Frontal cortex (tissue), 4 donors: ENCODE results near the gene LRRC61. TPM values are rescaled to one million over a fixed set of nuclear protein-coding genes. Genes with fewer than 3 reads are reported as not detected.
"Not testable (repeated sequence)": the region's sequence is repeated elsewhere in the genome, so short reads cannot be mapped to it uniquely, and the experiment has no call there.

Source experiments
- DNase-seq, 2 donors: peaks; one replicate each; pipeline ENCODE4 v3.0.0; 2012; ENCODE audit warnings: low spot score in 2 of 2
- FAIRE-seq: peaks from 2 replicates; lab custom pipeline; 2012; peaks lifted over from hg19 to GRCh38; lab: Jason Lieb, UNC
- total RNA-seq: library from RNA; depleted of rRNA; stranded (reverse); fragments of >200 nt; gene quantifications from one replicate; pipeline ENCODE4 v1.2.3, GENCODE V29; 2014
- donor health status: control.
- donor health status: control.
- donor health status: control.

LRRC61 gene
- total RNA-seq, 1 donor from 2014 or later: 13.5 TPM

DNA sequence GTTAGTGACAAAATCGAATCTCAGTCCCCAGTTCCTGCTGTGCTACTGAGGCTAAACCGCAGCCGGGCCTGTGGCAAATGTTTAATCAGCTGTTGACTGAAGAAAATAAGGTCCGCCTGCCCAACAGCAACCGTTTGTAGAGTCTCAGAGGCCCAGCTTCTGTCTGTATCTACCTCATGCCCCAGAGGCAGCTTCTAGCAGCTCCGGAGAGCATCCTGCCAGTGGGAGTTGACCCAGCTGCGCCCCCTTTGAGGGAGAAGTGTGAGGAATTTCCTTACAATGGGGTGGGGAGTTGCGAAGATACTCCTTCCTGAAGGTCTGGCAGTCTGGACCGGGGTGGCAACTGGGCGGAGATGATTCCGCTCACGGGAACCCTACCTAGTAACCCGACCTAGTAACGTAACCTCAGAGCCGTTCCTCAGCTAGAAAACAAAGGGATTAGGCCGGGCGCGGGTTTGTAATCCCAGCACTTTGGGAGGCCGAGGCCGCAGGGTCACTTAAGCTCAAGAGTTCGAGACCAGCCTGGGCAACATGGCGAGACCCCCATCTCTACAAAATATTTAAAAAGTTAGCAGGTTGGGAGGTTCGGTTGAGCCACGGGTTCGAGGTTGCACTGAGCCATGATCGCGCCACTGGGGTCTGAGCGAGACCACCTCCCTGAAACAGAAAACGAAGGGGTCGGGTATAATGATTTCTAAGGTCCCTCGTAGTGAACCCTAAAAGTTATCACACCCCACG, 55.1 kb downstream of the LRRC61 start:
- FAIRE-seq: no peak
- DNase-seq: peak in 1 of 2 donors; percentile 54

DNA sequence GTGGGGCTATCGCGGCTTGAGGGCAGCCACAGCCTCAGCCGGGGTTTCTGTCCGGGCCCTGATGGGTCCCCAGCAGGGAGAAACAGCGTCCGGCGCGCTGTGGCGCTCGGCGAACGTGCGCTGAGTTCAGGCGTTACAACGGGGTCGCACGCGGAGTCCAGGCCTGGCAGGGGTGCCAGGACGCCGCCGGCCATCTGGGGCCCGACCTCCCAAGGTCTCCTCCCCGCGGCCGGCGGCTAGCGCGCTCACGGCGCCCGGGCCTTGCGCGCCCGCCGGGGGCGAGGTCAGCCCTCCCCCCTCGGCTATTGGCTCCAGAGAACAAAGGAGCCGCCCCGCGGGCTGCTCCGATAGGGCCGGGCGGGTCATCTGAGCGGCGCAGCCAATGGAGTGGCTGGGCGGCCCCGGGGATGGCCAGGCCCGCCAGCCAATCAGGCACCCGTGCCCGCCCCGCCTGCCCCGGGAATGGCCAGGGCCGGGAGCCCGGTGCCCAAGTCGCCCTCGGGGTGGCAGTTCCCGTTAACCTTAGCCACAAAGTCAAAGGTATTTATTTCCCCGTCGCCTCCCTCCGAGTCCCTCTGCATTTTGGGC, 55.8 kb downstream of the LRRC61 start, which contains the start of gene ZNF775:
ZNF775 (plus strand) TSS at position 478 of the 588 bp plus-strand sequence. CDS start 9,141 bp downstream, outside the sequence.
- DNase-seq (peak; percentile 99), FAIRE-seq (no peak)

DNA sequence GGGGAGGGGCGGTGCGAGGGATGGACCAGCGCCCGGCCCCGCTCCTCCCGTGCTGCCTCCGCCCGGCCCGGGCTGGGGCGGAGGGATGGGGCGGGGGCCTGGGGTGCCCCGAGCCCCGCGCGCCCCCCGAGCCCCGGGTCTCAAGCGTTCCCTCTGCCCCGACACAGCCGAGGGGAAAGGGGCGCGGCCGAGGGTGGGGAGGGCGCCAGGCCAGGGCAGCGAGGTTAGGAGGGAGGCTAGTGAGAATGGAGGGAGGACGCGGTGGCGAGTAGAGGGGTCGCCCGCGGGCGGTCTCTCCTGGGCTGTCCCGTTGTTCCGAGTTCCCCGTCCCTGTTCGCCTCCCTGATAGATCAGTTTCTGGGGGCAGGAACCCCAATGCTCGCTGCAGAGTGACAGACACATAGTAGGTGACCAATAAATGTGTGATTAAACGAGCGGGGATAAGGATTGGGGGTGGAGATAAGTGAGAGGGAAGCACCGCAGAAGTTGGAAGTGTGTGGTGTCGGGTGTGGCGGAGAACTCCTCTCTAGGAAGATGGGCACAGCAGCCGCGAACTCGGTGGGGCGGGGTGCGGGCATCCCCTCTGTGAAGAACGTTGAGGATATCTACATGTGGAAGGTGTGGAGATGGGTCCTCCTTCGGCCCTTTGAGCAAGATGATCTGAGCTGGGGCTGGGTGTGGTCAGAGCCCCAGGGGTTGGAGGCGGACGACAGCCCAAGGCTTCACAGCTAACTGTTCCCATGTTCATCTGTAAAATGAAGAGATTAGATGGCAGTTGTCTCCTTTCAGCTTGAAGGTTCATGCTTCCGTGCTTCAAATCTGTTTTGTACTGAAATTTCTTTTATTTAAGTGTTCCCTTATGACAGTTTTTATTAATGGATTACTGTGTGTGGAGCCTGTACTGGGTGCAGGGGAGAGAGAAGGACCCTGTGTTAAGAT, 56.6 kb downstream of the LRRC61 start:
- FAIRE-seq (no peak), DNase-seq (no peak)

DNA sequence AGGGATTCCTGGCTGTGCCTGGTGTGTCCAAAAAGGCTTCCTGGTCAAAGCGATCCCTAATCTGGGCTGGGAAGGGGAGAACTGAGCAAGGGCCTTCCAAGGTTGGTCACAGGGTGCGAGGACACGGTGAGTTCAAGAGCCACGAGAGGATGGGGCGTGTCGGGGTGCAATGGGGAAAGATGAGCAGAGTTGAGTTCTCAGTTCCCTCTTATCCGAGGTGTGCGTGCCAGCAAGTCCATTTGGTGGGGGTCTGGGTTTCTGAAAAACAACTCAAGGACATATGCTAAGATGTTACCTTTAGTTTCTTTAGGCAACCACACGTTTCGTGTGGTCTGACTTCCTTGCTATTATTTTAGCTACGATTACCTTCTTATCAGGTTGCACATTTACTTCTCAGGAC, 57.3 kb downstream of the LRRC61 start:
- no peak for DNase-seq

DNA sequence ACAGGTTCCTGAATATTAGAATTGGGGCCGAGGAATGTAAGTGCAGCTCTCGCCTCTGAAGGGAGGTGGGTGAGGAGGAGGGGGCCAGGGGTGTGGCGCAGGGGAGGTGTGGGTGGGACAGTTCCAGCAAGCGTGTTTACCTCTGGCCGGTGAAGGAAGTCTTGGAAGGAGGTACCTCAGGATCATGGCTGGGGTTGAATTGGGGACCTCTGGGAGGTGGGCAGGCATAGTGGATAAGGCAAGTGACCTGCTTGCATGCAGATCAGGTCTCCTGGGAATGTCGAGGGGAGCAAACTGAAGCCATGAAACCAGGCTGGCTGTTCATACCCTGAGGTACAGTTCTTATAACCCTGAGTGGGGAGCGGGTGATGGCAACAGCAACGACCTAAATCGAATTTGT, 57.9 kb downstream of the LRRC61 start:
- DNase-seq: no peak
- FAIRE-seq: no peak

More for the DNA sequence above, 57.3 kb downstream of the LRRC61 start:
- FAIRE-seq: no peak

DNA sequence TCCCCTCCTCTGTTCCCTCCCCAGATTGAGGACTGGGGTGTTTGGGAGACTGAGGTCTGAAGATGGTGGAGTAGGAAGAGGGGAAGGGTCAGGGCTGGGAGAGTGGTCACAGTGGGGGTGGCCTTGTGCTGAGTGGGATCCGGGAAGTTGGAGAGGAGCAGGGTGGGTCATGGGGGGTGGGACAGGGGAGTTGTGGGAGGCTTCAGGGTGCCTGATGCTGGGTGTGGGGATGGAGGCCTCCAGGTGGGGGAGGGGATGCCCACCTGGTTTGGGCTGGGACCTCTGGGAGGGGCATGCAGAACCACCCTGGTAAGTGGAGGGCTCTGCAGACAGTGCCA, 58.6 kb downstream of the LRRC61 start:
- FAIRE-seq (no peak), DNase-seq (no peak)

DNA sequence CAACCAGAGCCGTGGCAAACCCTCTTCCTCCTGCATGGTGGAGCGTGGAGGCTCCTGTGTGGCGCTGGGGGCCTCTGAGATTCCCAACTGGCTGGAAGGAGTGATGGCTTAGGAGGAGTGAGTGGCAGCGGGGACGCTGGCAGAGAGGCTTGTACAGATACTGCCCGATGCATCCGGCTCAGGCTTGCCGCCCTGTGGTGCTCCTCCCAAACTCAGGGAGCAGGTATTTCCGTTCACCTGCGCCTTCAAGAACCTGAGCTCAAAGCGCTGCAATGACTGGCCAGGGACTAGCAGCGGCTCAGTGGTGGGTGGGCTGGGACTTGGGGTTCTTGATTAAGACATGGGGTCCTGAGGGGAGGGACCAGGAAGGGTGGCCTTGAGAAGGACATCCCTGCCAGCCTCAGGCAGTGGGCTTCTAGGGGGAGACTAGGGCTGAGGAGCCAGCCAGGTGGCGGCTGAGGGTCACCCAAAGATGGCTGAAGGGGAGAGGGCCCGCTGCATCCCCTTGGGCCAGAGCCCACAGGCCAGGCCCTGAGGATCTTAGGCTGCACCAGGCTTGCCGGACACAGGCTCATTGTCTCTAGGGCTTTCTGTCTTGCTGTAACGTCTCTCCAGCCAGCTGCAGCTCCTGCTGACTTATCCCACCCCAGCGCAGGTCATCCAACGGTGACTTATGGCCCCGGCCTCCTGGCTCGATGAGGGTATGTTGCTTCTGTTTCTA, 59.1 kb downstream of the LRRC61 start:
- DNase-seq: no peak
- FAIRE-seq: no peak

DNA sequence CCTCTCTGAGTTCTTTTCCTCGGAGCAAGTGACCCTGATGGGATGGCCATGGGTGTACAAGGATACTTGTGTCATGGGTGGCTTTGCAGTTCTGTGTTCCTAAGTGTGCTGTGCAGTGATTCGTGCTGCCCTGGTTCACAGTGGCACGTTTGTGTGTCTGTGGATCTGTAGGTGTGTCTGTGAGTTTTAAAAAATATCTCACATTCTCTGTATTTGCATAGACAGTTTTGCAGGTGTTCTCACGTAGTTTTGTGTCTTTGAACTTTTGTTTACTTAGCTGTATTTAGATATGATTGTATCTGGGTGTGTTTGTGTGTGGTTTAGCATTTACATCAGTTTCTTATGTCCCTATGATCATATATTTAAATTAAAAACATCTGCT, 59.7 kb downstream of the LRRC61 start:
- DNase-seq: no peak
- no peak for FAIRE-seq

DNA sequence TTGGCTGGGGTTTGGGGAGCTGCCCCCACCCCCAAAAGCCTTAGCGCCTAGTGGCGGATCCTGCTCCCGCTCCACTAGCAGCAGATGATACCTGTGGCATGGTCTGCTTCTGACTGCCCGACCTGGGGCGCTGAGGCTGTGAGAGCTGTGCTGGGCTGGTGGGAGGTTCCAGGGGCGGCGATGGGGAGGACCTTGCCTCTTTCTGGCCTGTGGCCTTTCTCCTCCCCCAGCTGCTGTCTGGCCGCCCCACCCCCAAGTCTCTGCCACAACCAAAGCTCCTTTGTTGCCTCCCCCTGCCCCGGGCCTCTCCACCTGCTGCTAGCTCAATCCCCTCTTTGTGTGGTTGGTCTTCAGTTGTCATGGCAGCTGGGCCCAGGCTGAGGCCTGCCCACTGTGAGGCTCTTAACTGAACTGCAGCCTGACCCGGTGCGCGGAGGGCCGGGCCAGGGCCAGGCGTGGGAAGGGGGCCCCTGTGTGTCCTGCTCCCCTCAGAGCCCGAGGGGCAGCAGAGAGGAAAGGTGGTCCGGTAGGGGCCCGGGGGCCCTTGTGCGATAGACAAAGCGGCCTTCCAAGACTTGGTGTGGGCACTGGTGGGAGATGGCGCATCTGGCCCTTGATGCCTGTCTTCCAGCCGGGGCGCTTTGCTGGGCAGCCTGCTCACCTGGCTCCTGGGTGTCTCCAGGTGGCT, 60.7 kb downstream of the LRRC61 start:
- DNase-seq: peak; percentile 62 to 79
- no peak for FAIRE-seq

DNA sequence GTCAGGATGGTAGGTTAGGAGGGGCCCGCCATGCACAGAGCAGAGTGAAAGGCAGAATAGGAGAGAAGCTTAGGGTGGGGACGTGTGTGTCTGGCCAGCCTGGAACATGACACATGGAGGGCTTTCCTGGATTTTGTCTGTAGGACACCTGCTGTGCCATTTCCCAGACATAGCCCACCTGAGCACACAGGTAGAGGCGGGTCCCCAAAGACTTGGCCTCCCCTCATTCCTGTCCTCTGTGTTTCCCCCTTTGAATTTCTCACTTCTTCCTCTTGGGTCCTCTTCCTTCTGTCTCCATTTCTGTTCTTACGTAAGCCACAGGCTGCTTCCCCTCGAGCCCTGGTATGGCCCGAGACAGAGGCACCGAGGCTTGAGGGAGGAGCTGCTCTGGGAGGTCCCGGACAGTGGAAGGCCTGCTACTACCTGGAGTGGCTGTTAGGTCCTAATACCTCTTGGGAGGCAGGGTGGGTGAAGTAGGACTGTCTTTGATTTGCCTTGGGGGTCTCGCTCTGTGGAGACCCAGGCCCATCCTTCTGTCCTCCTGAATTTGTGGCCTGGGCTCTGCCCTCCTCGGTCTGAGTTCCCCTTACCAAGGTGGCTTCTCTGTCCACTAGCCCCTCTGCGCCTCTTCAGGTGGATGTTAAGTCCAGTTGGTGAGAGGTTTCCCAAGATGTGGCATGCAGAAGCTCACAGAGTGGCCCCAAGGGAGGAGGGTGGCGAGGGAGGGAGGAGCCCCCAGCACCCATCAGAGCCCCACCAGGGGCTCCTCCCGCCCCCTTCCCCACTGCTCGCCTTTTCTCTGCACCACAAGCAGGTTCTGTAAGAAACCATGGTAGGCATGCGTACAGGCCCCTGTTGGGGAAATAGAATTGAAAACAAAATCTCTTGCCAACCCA, 61.5 kb downstream of the LRRC61 start:
- DNase-seq (no peak), FAIRE-seq (no peak)

DNA sequence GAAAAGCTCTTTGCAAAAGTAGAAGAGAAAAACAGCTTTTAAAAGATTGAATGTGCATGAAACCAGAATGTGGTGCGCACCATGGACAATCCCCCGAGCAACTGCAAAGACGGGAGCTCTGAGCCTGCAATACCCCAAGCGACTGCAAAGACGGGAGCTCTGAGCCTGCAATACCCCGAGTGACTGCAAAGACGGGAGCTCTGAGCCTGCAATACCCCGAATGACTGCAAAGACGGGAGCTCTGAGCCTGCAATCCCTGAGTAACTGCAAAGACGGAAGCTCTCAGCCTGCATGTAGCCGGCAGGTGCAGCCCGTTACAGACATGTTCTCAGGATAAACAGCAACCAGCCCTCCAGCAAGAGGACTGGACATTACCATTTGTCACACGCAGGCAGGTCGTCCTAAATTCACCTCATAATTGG, 62.2 kb downstream of the LRRC61 start:
- DNase-seq (no peak), FAIRE-seq (no peak)

DNA sequence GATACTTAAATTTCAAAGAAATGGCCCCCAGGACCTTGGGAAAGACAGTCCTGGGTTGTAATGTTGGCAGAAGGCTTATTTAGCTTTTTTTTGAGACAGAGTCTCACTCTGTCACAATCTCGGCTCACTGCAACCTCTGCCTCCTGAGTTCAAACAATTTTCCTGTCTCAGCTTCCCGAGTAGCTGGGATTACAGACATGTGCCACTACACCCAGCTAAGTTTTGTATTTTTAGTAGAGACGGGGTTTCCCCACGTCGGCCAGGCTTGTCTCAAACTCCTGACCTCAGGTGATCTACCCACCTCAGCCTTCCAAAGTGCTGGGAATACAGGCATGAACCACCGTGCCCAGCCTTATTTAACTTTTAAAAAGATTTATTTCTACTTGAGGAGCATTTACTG, 62.7 kb downstream of the LRRC61 start:
- DNase-seq, FAIRE-seq: not testable (repeated sequence)

Other genes with a start within 250 kb of the LRRC61 start
- 5.3 TPM for gene ACTR3C, start 190 bp downstream of the LRRC61 start, total RNA-seq
- 6.9 TPM for gene RARRES2, start 18.3 kb downstream of the LRRC61 start, total RNA-seq
- gene REPIN1, start 45.5 kb downstream of the LRRC61 start, total RNA-seq: 29.3 TPM
- 10.2 TPM for gene ZNF775, start 56.0 kb downstream of the LRRC61 start, total RNA-seq
- 1.6 TPM for gene GIMAP8, start 127.3 kb downstream of the LRRC61 start, total RNA-seq
- gene GIMAP7, start 191.5 kb downstream of the LRRC61 start, total RNA-seq: 2.4 TPM
- 9.0 TPM for gene GIMAP4, start 244.0 kb downstream of the LRRC61 start, total RNA-seq